ENCODE data around the gene SPACA9. TPM values are rescaled to one million over a fixed set of nuclear protein-coding genes. Genes with fewer than 3 reads are reported as not detected.
A peak's percentile ranks its signal among the peaks of the same experiment; 100 is the strongest.

SPACA9 gene
- total RNA-seq, 1 experiment from 2014 or later = 1.3 TPM

DNA sequence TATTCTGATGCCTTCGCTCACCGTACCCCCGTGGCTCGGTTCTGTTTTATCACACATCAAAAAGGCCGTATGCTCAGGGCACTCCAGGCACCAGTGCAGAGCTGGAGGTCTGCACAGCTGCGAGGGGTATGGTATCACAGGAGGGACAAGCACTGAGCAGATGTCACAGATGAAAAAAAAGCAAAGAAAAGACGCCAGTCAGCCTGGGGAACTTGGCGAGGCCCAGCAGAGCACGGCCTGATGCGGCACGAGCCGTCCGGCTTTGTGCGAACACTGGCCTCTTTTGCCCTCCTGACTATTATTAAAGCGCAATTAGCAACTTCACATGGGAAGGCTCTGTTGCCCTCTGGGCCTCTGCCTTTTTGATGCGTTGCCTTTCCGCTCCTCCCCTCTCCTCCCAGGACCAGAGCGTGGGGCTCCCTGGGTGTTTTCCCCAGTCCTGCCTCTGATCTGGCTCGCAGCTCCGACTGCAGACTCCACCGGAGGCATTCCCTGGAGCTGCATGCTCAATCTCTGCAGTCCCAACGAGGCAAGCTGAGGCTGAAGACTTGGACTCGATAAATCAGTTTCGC lies 45.1 kb upstream of the SPACA9 start:
- Histone ChIP-seq H3K27me3 (ENCODE audit: insufficient read depth, low read length) (no peaks in the 10 kb centered on the region), H4K8ac (replicated peaks; ENCODE audit: insufficient read length, low read depth, low read length) (no peak overlapping the region), H2BK5ac (ENCODE audit: insufficient read length, low read length) (no peak overlapping the region), H2BK15ac (ENCODE audit: low read depth, low read length) (no peak overlapping the region), H4K5ac (ENCODE audit: insufficient read length, low read depth, low read length) (no peak overlapping the region), H2AFZ (ENCODE audit: low read length) (no peak overlapping the region), H3K4ac (ENCODE audit: low read depth, low read length) (no peak overlapping the region), H3K23ac (ENCODE audit: insufficient read length, low read depth, low read length) (no peak overlapping the region), H3K14ac (ENCODE audit: insufficient read depth, low read length) (no peak overlapping the region), H3K79me2 (ENCODE audit: insufficient read depth, low read length) (no peaks in the 10 kb centered on the region), H3K79me1 (ENCODE audit: insufficient read depth, low read depth, low read length, poor library complexity, severe bottlenecking) (no peaks in the 10 kb centered on the region), H2AK5ac (ENCODE audit: insufficient read length, low read length) (no peak overlapping the region), H2BK20ac (ENCODE audit: low read depth, low read length, poor library complexity, severe bottlenecking) (no peak overlapping the region), H2BK12ac (ENCODE audit: insufficient read length, low read depth, low read length) (no peak overlapping the region), H3K23me2 (ENCODE audit: insufficient read length, low read depth, low read length, poor library complexity, severe bottlenecking) (no peaks in the 10 kb centered on the region), H3K4me1 (ENCODE audit: insufficient read depth, low read length) (no peaks in the 10 kb centered on the region), H4K91ac (ENCODE audit: insufficient read length, low read depth, low read length) (no peak overlapping the region), H2BK120ac (ENCODE audit: low read depth, low read length, poor library complexity, severe bottlenecking) (no peak overlapping the region), H3K56ac (ENCODE audit: insufficient read length, low read depth, low read length) (no peak overlapping the region), H3K4me2 (ENCODE audit: insufficient read depth, insufficient read length, low read length) (no peak overlapping the region), H3K9me3 (ENCODE audit: control insufficient read depth, low read depth, low read length) (no peaks in the 10 kb centered on the region), H3K18ac (ENCODE audit: insufficient read length, low read depth, low read length) (no peak overlapping the region), H3K27ac (ENCODE audit: insufficient read length, low read depth, low read length) (no peak overlapping the region), H3K9ac (ENCODE audit: extremely low read depth, insufficient read length, low read length) (no peak overlapping the region), H4K20me1 (ENCODE audit: control insufficient read depth, insufficient read depth, insufficient read length) (no peaks in the 10 kb centered on the region), H3T11ph (ENCODE audit: low read length) (no peak overlapping the region)
- Mint-ChIP-seq H3K27ac (0 out of 7 replicates have a peak overlapping the region, but pooled peaks of 1 of the 3 experiments have one; percentile 10), H3K4me1 (peaks cover 2% of the 10 kb centered on the region in 2 experiments; a peak in 3 of 4 replicates), H3K27me3 (ENCODE audit: low read depth) (peaks cover 3% of the 10 kb centered on the region), H3K4me3 (no peak overlapping the region), H3K9me3 (no peaks in the 10 kb centered on the region), H3K36me3 (ENCODE audit: insufficient read depth in 1 of 3, low read depth in 3 of 3) (no peaks in the 10 kb centered on the region)
- DNase-seq = no peak
- WGBS (ENCODE audit: extremely low coverage, insufficient read length, low lambda C conversion rate) = no CpG with 5 or more reads among the region's 24 CpGs
- TF ChIP-seq, protein P1, sequence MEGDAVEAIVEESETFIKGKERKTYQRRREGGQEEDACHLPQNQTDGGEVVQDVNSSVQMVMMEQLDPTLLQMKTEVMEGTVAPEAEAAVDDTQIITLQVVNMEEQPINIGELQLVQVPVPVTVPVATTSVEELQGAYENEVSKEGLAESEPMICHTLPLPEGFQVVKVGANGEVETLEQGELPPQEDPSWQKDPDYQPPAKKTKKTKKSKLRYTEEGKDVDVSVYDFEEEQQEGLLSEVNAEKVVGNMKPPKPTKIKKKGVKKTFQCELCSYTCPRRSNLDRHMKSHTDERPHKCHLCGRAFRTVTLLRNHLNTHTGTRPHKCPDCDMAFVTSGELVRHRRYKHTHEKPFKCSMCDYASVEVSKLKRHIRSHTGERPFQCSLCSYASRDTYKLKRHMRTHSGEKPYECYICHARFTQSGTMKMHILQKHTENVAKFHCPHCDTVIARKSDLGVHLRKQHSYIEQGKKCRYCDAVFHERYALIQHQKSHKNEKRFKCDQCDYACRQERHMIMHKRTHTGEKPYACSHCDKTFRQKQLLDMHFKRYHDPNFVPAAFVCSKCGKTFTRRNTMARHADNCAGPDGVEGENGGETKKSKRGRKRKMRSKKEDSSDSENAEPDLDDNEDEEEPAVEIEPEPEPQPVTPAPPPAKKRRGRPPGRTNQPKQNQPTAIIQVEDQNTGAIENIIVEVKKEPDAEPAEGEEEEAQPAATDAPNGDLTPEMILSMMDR (conservative IDR thresholded peaks at IDR 0.05) = no peak

Data from H9 (cell line).